ENCODE data around the gene VSIG2.

VSIG2 gene

GRCh38 chr11:124757320-124757719 is 5.3 kb upstream of the VSIG2 start:
- DNase-seq (ENCODE audit: low spot score) (no peak), ATAC-seq (ENCODE audit: low read depth) (no peak)
- Histone ChIP-seq H3K36me3 (ENCODE audit: low read depth) (no peaks in the 10 kb centered on the region), H3K4me3 (ENCODE audit: severe bottlenecking) (no peak overlapping the region), H3K4me1 (ENCODE audit: insufficient read depth, poor library complexity, severe bottlenecking) (peaks cover 9% of the 10 kb centered on the region), H3K27me3 (ENCODE audit: insufficient read depth, poor library complexity, severe bottlenecking) (peaks cover 21% of the 10 kb centered on the region), H3K9me3 (ENCODE audit: severe bottlenecking) (no peaks in the 10 kb centered on the region), H3K27ac (ENCODE audit: poor library complexity, severe bottlenecking) (no peak overlapping the region)
- TF ChIP-seq CTCF (IDR thresholded peaks at IDR 0.05; ENCODE audit: poor library complexity, severe bottlenecking) = no peak

DNA sequence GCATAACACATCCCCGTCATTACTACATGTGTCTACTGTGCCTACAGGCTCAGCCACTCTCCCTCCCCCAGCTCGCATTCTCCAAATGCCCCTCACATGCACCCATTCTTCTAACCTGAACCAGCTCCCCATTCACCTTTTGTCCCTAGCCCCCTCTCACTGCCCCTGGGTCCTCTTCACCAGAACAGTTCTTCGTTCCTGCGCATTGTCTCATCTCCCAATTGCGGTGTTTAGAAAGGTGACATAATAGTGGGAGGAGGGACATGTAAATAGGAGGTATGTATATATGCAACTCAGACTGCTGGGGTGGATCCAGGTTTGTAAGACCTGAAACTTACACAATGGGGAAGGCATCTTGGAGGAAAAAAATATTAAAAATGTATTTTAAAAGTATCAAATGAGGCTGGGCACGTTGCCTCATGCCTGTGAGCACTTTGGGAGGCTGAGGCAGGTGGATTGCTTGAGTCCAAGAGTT is 4.7 kb upstream of the VSIG2 start:
- H3K27me3 ChIP-seq (ENCODE audit: insufficient read depth, poor library complexity, severe bottlenecking) = peaks cover 18% of the 10 kb centered on the region
- DNase-seq (ENCODE audit: low spot score) = no peak
- TF ChIP-seq CTCF (IDR thresholded peaks at IDR 0.05; ENCODE audit: poor library complexity, severe bottlenecking) = no peak
- peaks cover 9% of the 10 kb centered on the region for H3K4me1 ChIP-seq (ENCODE audit: insufficient read depth, poor library complexity, severe bottlenecking)
- no peaks in the 10 kb centered on the region for H3K9me3 ChIP-seq (ENCODE audit: severe bottlenecking)
- H3K27ac ChIP-seq (ENCODE audit: poor library complexity, severe bottlenecking) = no peak overlapping the region
- ATAC-seq (ENCODE audit: low read depth) = no peak
- no peaks in the 10 kb centered on the region for H3K36me3 ChIP-seq (ENCODE audit: low read depth)
- no peak overlapping the region for H3K4me3 ChIP-seq (ENCODE audit: severe bottlenecking)

GRCh38 chr11:124756033-124756752 is 4.1 kb upstream of the VSIG2 start:
- Histone ChIP-seq H3K27ac (ENCODE audit: poor library complexity, severe bottlenecking) (no peak overlapping the region), H3K4me1 (ENCODE audit: insufficient read depth, poor library complexity, severe bottlenecking) (peaks cover 9% of the 10 kb centered on the region), H3K4me3 (ENCODE audit: severe bottlenecking) (no peak overlapping the region), H3K36me3 (ENCODE audit: low read depth) (no peaks in the 10 kb centered on the region), H3K27me3 (ENCODE audit: insufficient read depth, poor library complexity, severe bottlenecking) (peaks cover 12% of the 10 kb centered on the region), H3K9me3 (ENCODE audit: severe bottlenecking) (no peaks in the 10 kb centered on the region)
- no peak for DNase-seq (ENCODE audit: low spot score)
- ATAC-seq (ENCODE audit: low read depth) = no peak
- no peak for TF ChIP-seq CTCF (IDR thresholded peaks at IDR 0.05; ENCODE audit: poor library complexity, severe bottlenecking)

DNA sequence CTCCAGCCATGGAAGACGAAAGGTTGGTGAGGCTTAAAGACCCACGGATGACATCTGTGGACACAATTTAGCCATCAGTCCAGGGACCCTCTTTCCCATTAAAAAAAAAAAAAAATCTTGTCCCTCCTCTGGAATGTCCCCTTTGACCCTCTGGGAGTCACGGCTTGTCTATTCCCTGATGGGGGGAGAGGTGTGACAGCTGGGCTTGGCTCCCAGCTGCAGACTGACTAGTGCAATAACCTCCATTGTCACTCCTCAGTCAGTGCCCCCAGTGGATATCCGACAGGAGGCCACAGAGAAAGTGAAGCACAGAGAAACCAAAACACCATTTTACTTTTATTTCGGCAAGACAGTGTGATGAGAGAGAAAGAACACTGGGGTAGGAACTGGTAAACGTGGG is 2.7 kb upstream of the VSIG2 start:
- Histone ChIP-seq H3K9me3 (ENCODE audit: severe bottlenecking) (no peaks in the 10 kb centered on the region), H3K36me3 (ENCODE audit: low read depth) (no peaks in the 10 kb centered on the region), H3K4me1 (ENCODE audit: insufficient read depth, poor library complexity, severe bottlenecking) (peaks cover 9% of the 10 kb centered on the region), H3K4me3 (ENCODE audit: severe bottlenecking) (no peak overlapping the region), H3K27me3 (ENCODE audit: insufficient read depth, poor library complexity, severe bottlenecking) (peaks cover 12% of the 10 kb centered on the region), H3K27ac (ENCODE audit: poor library complexity, severe bottlenecking) (no peak overlapping the region)
- DNase-seq (ENCODE audit: low spot score) = no peak
- no peak for TF ChIP-seq CTCF (IDR thresholded peaks at IDR 0.05; ENCODE audit: poor library complexity, severe bottlenecking)
- no peak for ATAC-seq (ENCODE audit: low read depth)

- DNase-seq (ENCODE audit: low spot score) = no peak
- no peak for ATAC-seq (ENCODE audit: low read depth)
- H3K27ac ChIP-seq (ENCODE audit: poor library complexity, severe bottlenecking) = no peak overlapping the region
- TF ChIP-seq CTCF (IDR thresholded peaks at IDR 0.05; ENCODE audit: poor library complexity, severe bottlenecking) = no peak
- peaks cover 12% of the 10 kb centered on the region for H3K27me3 ChIP-seq (ENCODE audit: insufficient read depth, poor library complexity, severe bottlenecking)
- peaks cover 9% of the 10 kb centered on the region for H3K4me1 ChIP-seq (ENCODE audit: insufficient read depth, poor library complexity, severe bottlenecking)
- H3K9me3 ChIP-seq (ENCODE audit: severe bottlenecking) = no peaks in the 10 kb centered on the region
- H3K4me3 ChIP-seq (ENCODE audit: severe bottlenecking) = no peak overlapping the region
- no peaks in the 10 kb centered on the region for H3K36me3 ChIP-seq (ENCODE audit: low read depth)
Measured at GRCh38 chr11:124754309-124754708, 2.3 kb upstream of the VSIG2 start.
